ENCODE measurements around the gene EXPH5. TPM values are rescaled to one million over a fixed set of nuclear protein-coding genes. Genes with fewer than 3 reads are reported as not detected.
"Not testable (repeated sequence)": the region's sequence is repeated elsewhere in the genome, so short reads cannot be mapped to it uniquely, and the experiment has no call there.

The EXPH5 gene
- total RNA-seq = 32.8 and 35.0 TPM in 2 replicates
- long read RNA-seq, full-length matches to known transcripts = 48 of 78 reads
- long read RNA-seq, partial matches to known transcripts = 9 of 78 reads
- long read RNA-seq, other reads (novel, unspliced or antisense) = 21 of 78 reads

- Mint-ChIP-seq H3K27ac (peak within 1 kb of the TSS; percentile 99), H3K36me3 (ENCODE audit: insufficient read depth) (no peaks in the 10 kb centered on the region), H3K27me3 (no peaks in the 10 kb centered on the region), H3K4me3 (ENCODE audit: low read depth) (peak within 1 kb of the TSS; percentile 94), H3K9me3 (ENCODE audit: low read depth) (no peaks in the 10 kb centered on the region), H3K4me1 (ENCODE audit: low read depth) (peaks cover 50% of the 10 kb centered on the region)
- no peak for TF ChIP-seq CTCF (IDR thresholded peaks at IDR 0.05; ENCODE audit: unreplicated experiment)
- peak; percentile 93 for DNase-seq (ENCODE audit: low spot score, unreplicated experiment)
These were observed at the start of gene EXPH5 for GRCh38 chr11:108593214-108593922. Gene EXPH5 (minus strand): TSS chr11:108593768. CDS start chr11:108593536, 232 bp downstream.

- not testable (repeated sequence) for H3K27ac Mint-ChIP-seq; H3K27me3 Mint-ChIP-seq; H3K4me1 Mint-ChIP-seq (ENCODE audit: low read depth); H3K4me3 Mint-ChIP-seq (ENCODE audit: low read depth); DNase-seq (ENCODE audit: low spot score, unreplicated experiment); H3K9me3 Mint-ChIP-seq (ENCODE audit: low read depth); H3K36me3 Mint-ChIP-seq (ENCODE audit: insufficient read depth)
These were observed 48.2 kb upstream of the EXPH5 start for GRCh38 chr11:108641752-108642151.

- Mint-ChIP-seq H3K9me3 (ENCODE audit: low read depth) (peaks cover 3% of the 10 kb centered on the region), H3K4me1 (ENCODE audit: low read depth) (peaks cover 4% of the 10 kb centered on the region), H3K4me3 (ENCODE audit: low read depth) (no peak overlapping the region), H3K27ac (no peak overlapping the region), H3K36me3 (ENCODE audit: insufficient read depth) (no peaks in the 10 kb centered on the region), H3K27me3 (no peaks in the 10 kb centered on the region)
- no peak for DNase-seq (ENCODE audit: low spot score, unreplicated experiment)
- no peak for TF ChIP-seq CTCF (IDR thresholded peaks at IDR 0.05; ENCODE audit: unreplicated experiment)
These were observed 45.6 kb upstream of the EXPH5 start for GRCh38 chr11:108639146-108639545.

GRCh38 chr11:108636222-108636621 is 42.7 kb upstream of the EXPH5 start:
- Mint-ChIP-seq H3K27me3 (no peaks in the 10 kb centered on the region), H3K4me3 (ENCODE audit: low read depth) (no peak overlapping the region), H3K9me3 (ENCODE audit: low read depth) (peaks cover 3% of the 10 kb centered on the region), H3K4me1 (ENCODE audit: low read depth) (peaks cover 4% of the 10 kb centered on the region), H3K36me3 (ENCODE audit: insufficient read depth) (no peaks in the 10 kb centered on the region), H3K27ac (no peak overlapping the region)
- no peak for TF ChIP-seq CTCF (IDR thresholded peaks at IDR 0.05; ENCODE audit: unreplicated experiment)
- no peak for DNase-seq (ENCODE audit: low spot score, unreplicated experiment)

GRCh38 chr11:108635106-108635505 is 41.5 kb upstream of the EXPH5 start:
- no peak for DNase-seq (ENCODE audit: low spot score, unreplicated experiment)

More at GRCh38 chr11:108635106-108635505, 41.5 kb upstream of the EXPH5 start:
- Mint-ChIP-seq H3K4me1 (ENCODE audit: low read depth) (no peaks in the 10 kb centered on the region), H3K27ac (no peak overlapping the region), H3K9me3 (ENCODE audit: low read depth) (peaks cover 3% of the 10 kb centered on the region), H3K36me3 (ENCODE audit: insufficient read depth) (no peaks in the 10 kb centered on the region), H3K27me3 (no peaks in the 10 kb centered on the region), H3K4me3 (ENCODE audit: low read depth) (no peak overlapping the region)
- TF ChIP-seq CTCF (IDR thresholded peaks at IDR 0.05; ENCODE audit: unreplicated experiment) = no peak
